ENCODE measurements around the gene SRD5A1. TPM values are rescaled to one million over a fixed set of nuclear protein-coding genes. Genes with fewer than 3 reads are reported as not detected.

The SRD5A1 gene
- total and polyA plus RNA-seq, 12 donors: 1.6 to 15.0 (median 6.7) TPM

DNA sequence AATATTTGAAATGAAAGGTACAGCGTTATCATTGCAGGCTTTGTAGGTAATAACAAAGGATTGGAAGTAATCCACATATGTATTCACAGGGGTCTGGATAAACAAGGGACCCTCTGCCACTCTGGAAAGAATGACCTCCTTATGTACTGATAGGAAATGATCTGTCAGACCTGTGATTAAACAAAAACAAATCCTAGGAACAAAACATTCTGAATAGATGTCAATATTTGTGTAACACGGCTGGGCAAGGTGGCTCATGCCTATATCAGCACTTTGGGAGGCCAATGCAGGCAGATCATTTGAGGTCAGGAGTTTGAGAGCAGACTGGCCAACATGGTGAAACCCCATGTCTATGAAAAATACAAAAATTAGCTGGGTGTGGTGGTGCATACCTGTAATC lies 42.7 kb upstream of the SRD5A1 start:
- Histone ChIP-seq H3K4me1 (replicated peaks in 1 of 2) (no peaks in the 10 kb centered on the region), H3K9me3 (replicated peaks in 1 of 3) (no peaks in the 10 kb centered on the region), H3K36me3 (replicated peaks in 1 of 2) (no peaks in the 10 kb centered on the region), H3K27me3 (no peaks in the 10 kb centered on the region), H3K27ac (no peak overlapping the region), H3K4me3 (no peak overlapping the region)
- no peak for DNase-seq
- intact Hi-C loops (cut with DNase I): no loop called here
- 81 to 92% (median 86%) methylated on average over 2 of the region's 2 CpGs for WGBS, 4 donors
- TF ChIP-seq POLR2A (IDR thresholded peaks at IDR 0.05): no peak
- TF ChIP-seq, protein P1, sequence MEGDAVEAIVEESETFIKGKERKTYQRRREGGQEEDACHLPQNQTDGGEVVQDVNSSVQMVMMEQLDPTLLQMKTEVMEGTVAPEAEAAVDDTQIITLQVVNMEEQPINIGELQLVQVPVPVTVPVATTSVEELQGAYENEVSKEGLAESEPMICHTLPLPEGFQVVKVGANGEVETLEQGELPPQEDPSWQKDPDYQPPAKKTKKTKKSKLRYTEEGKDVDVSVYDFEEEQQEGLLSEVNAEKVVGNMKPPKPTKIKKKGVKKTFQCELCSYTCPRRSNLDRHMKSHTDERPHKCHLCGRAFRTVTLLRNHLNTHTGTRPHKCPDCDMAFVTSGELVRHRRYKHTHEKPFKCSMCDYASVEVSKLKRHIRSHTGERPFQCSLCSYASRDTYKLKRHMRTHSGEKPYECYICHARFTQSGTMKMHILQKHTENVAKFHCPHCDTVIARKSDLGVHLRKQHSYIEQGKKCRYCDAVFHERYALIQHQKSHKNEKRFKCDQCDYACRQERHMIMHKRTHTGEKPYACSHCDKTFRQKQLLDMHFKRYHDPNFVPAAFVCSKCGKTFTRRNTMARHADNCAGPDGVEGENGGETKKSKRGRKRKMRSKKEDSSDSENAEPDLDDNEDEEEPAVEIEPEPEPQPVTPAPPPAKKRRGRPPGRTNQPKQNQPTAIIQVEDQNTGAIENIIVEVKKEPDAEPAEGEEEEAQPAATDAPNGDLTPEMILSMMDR (IDR thresholded peaks at IDR 0.05): no peak

GRCh38 chr5:6591671-6592288 lies 41.5 kb upstream of the SRD5A1 start:
- WGBS, 4 donors: 93 to 97% (median 96%) methylated on average over 12 of the region's 12 CpGs
- Histone ChIP-seq H3K4me1 (replicated peaks in 1 of 2) (no peaks in the 10 kb centered on the region), H3K27me3 (no peaks in the 10 kb centered on the region), H3K9me3 (replicated peaks in 1 of 3) (no peaks in the 10 kb centered on the region), H3K4me3 (no peak overlapping the region), H3K27ac (no peak overlapping the region), H3K36me3 (replicated peaks in 1 of 2) (no peaks in the 10 kb centered on the region)
- intact Hi-C loops (cut with DNase I): no loop called here
- DNase-seq: no peak
- TF ChIP-seq POLR2A (IDR thresholded peaks at IDR 0.05): no peak
- TF ChIP-seq, protein P1 (IDR thresholded peaks at IDR 0.05): no peak

GRCh38 chr5:6592601-6593000 lies 40.6 kb upstream of the SRD5A1 start:
- Histone ChIP-seq H3K9me3 (replicated peaks in 1 of 3) (no peaks in the 10 kb centered on the region), H3K27me3 (no peaks in the 10 kb centered on the region), H3K4me3 (no peak overlapping the region), H3K4me1 (replicated peaks in 1 of 2) (no peaks in the 10 kb centered on the region), H3K27ac (no peak overlapping the region), H3K36me3 (replicated peaks in 1 of 2) (no peaks in the 10 kb centered on the region)
- TF ChIP-seq POLR2A (IDR thresholded peaks at IDR 0.05): no peak
- TF ChIP-seq, protein P1 (IDR thresholded peaks at IDR 0.05): no peak
- peak in 1 of 7 donors; percentile 33 for DNase-seq
- intact Hi-C loops (cut with DNase I): no loop called here
- 41 to 47% (median 44%) methylated on average over 3 of the region's 3 CpGs for WGBS, 4 donors

- H3K36me3 ChIP-seq (replicated peaks in 1 of 2): peaks cover 0 to 1% of the 10 kb centered on the region in 2 donors
- WGBS, 4 donors: 77 to 87% (median 84%) methylated on average over 13 to 14 of the region's 14 CpGs
- intact Hi-C loops (cut with DNase I): no loop called here
- H3K4me1 ChIP-seq (replicated peaks in 1 of 2): no peaks in the 10 kb centered on the region
- H3K27ac ChIP-seq: no peak overlapping the region
- no peaks in the 10 kb centered on the region for H3K27me3 ChIP-seq
- no peak for TF ChIP-seq POLR2A (IDR thresholded peaks at IDR 0.05)
- TF ChIP-seq, protein P1 (IDR thresholded peaks at IDR 0.05): no peak
- H3K9me3 ChIP-seq (replicated peaks in 1 of 3): no peaks in the 10 kb centered on the region
- no peak overlapping the region for H3K4me3 ChIP-seq
- peak in 1 of 7 donors; percentile 33 for DNase-seq
These were observed 39.9 kb upstream of the SRD5A1 start for GRCh38 chr5:6593148-6594016.

All from adrenal gland (tissue), 12 donors.